Omental fat pad (tissue), 4 donors: Measurements from ENCODE around the gene CKB. TPM values are rescaled to one million over a fixed set of nuclear protein-coding genes. Genes with fewer than 3 reads are reported as not detected.
A peak's percentile ranks its signal among the peaks of the same experiment; 100 is the strongest.

ENCODE experiments used
- ATAC-seq: fragments of 150-250 bp; one replicate; pipeline ENCODE4 v1.9.1; 2016; ENCODE audit warnings: mild to moderate bottlenecking, moderate library complexity; ENCODE audit not compliant: low FRiP score
- DNase-seq: peaks from one replicate; pipeline ENCODE4 v3.0.0-alpha.2; 2019; ENCODE audit warnings: low spot score
- CTCF ChIP-seq, 3 donors: fragments of 450-650 bp; IDR thresholded peaks; one replicate each; pipeline ENCODE4 v1.5.1; 2016 to 2017; ENCODE audit warnings: antibody characterized with exemption in 3 of 3, mild to moderate bottlenecking in 3 of 3, moderate library complexity in 2 of 3
- total RNA-seq, 4 donors: library from RNA; depleted of rRNA; stranded (reverse); fragments of >200 nt; gene quantifications; one replicate each; pipeline ENCODE4 v1.1.0, GENCODE V29; 2016

CKB gene
- total RNA-seq, 4 donors from 2014 or later, result 173 to 275 (median 217) TPM

GRCh38 chr14:103530390-103530789 lies 7.8 kb upstream of the CKB start:
- ATAC-seq (no peak), DNase-seq (no peak)
- no peak for TF ChIP-seq CTCF (IDR thresholded peaks at IDR 0.05)

GRCh38 chr14:103529383-103530365 lies 7.0 kb upstream of the CKB start:
- no peak for TF ChIP-seq CTCF (IDR thresholded peaks at IDR 0.05)
- no peak for DNase-seq
- no peak for ATAC-seq

- ATAC-seq (peak; percentile 60), DNase-seq (no peak)
- no peak for TF ChIP-seq CTCF (IDR thresholded peaks at IDR 0.05)
These were observed 6.2 kb upstream of the CKB start, which contains the start of gene TRMT61A for GRCh38 chr14:103528587-103529382. Gene TRMT61A (plus strand): TSS chr14:103529196. CDS start chr14:103529979, 783 bp downstream.

GRCh38 chr14:103528146-103528586 lies 5.5 kb upstream of the CKB start:
- DNase-seq (no peak), ATAC-seq (peak; percentile 30)
- no peak for TF ChIP-seq CTCF (IDR thresholded peaks at IDR 0.05)

- DNase-seq, result no peak
- ATAC-seq, result no peak
- TF ChIP-seq CTCF (IDR thresholded peaks at IDR 0.05), result no peak
These were observed 4.9 kb upstream of the CKB start for GRCh38 chr14:103527408-103528145.

GRCh38 chr14:103526914-103527248 lies 4.3 kb upstream of the CKB start:
- TF ChIP-seq CTCF (IDR thresholded peaks at IDR 0.05), result no peak
- no peak for ATAC-seq
- no peak for DNase-seq
